GM10248 (cell line): ENCODE results near the gene RPL28.
A peak's percentile ranks its signal among the peaks of the same experiment; 100 is the strongest.
"Not testable (repeated sequence)": the region's sequence is repeated elsewhere in the genome, so short reads cannot be mapped to it uniquely, and the experiment has no call there.

Source experiments
- CTCF ChIA-PET: fragments of 300-600 bp; sonication (Branson Sonifier 250); formaldehyde crosslinking; extraction: SDS; loops from one replicate; lab custom pipeline; 2021; ENCODE audit warnings: antibody characterized with exemption; lab: Yijun Ruan, JAX
- POLR2A ChIA-PET: fragments of 350-650 bp; sonication (Branson Sonifier 250); formaldehyde crosslinking; extraction: SDS; loops from one replicate; lab custom pipeline; 2020; ENCODE audit warnings: antibody characterized with exemption; lab: Yijun Ruan, JAX
- DNase-seq: peaks from one replicate; pipeline ENCODE4 v3.0.0; 2012; ENCODE audit errors: extremely low spot score
- CTCF ChIP-seq: IDR thresholded peaks from 2 replicates; pipeline ENCODE4 v1.5.1; 2012; ENCODE audit warnings: mild to moderate bottlenecking, low read depth; ENCODE audit errors: extremely low read depth, missing control alignments, control extremely low read depth

The RPL28 gene

GRCh38 chr19:55408533-55408872, 22.8 kb downstream of the RPL28 start:
- POLR2A ChIA-PET: no interaction called here
- CTCF ChIA-PET: interaction anchor here (0.7 to 2.1 kb wide), 5 partner anchors 9 to 269 kb away, joined by 3 to 7 read pairs (median 3); no protein-coding TSS in a partner anchor
- TF ChIP-seq CTCF: no peak
- DNase-seq: no peak

- POLR2A ChIA-PET, DNase-seq: not testable (repeated sequence)
- CTCF ChIA-PET: interaction anchor here (1.0 to 2.1 kb wide), 4 partner anchors 9 to 270 kb away, joined by 3 to 7 read pairs (median 4); no protein-coding TSS in a partner anchor
Observed at GRCh38 chr19:55409179-55409578, 23.4 kb downstream of the RPL28 start.

- ChIA-PET CTCF (interaction anchor here (1.4 to 2.1 kb wide), 2 partner anchors 8 to 20 kb away, joined by 4 to 7 read pairs; no protein-coding TSS in a partner anchor), POLR2A (no interaction called here)
- TF ChIP-seq CTCF: no peak
- DNase-seq: no peak
Observed at GRCh38 chr19:55410168-55410567, 24.4 kb downstream of the RPL28 start.

- peak; percentile 71 for TF ChIP-seq CTCF
- DNase-seq: peak; percentile 71
- ChIA-PET CTCF (interaction anchor here (0.7 to 5.2 kb wide), 30 partner anchors 9 to 529 kb away, joined by 3 to 28 read pairs (median 4); partner anchors contain the start of gene TMEM238), POLR2A (interaction anchor here (2.1 kb wide), 1 partner anchor 11 kb away, joined by 7 read pairs; the partner anchor contains the start of gene UBE2S)
Observed at GRCh38 chr19:55418185-55418584, 32.5 kb downstream of the RPL28 start.

- no peak for TF ChIP-seq CTCF
- CTCF ChIA-PET: interaction anchor here (0.9 to 5.2 kb wide), 18 partner anchors 8 to 331 kb away, joined by 3 to 28 read pairs (median 4); no protein-coding TSS in a partner anchor
- POLR2A ChIA-PET: interaction anchor here (2.1 kb wide), 1 partner anchor 12 kb away, joined by 7 read pairs; the partner anchor contains the start of gene UBE2S
- DNase-seq: no peak
Observed at GRCh38 chr19:55419103-55419502, 33.4 kb downstream of the RPL28 start.

GRCh38 chr19:55419624-55420236, 34.0 kb downstream of the RPL28 start:
- POLR2A ChIA-PET: interaction anchor here (0.6 kb wide), 1 partner anchor 88 kb away, joined by 3 read pairs; no protein-coding TSS in a partner anchor
- CTCF ChIA-PET: interaction anchor here (0.9 to 5.2 kb wide), 9 partner anchors 10 to 331 kb away, joined by 3 to 24 read pairs (median 4); no protein-coding TSS in a partner anchor
- no peak for TF ChIP-seq CTCF

GRCh38 chr19:55421281-55421680, 35.5 kb downstream of the RPL28 start:
- CTCF ChIA-PET, POLR2A ChIA-PET, DNase-seq: not testable (repeated sequence)

More at GRCh38 chr19:55419624-55420236, 34.0 kb downstream of the RPL28 start:
- no peak for DNase-seq
